IMR-90 (cell line): ENCODE results near the gene SNX15.

Experiments
- CHD1 ChIP-seq: IDR thresholded peaks from 2 replicates; pipeline ENCODE4 v1.6.1; 2012; ENCODE audit warnings: low read depth, low read length, improper control_type of control experiment
- CTCF ChIP-seq: conservative IDR thresholded peaks from 2 replicates; pipeline ENCODE4 v1.5.1; 2012; ENCODE audit warnings: mild to moderate bottlenecking, low read depth, low read length, improper control_type of control experiment
- FOS ChIP-seq: fragments of 150-350 bp; IDR thresholded peaks from 2 replicates; pipeline ENCODE4 v1.6.1; 2016; ENCODE audit warnings: low read depth, low read length
- MAFK ChIP-seq: IDR thresholded peaks from 2 replicates; pipeline ENCODE4 v1.6.1; 2012; ENCODE audit warnings: low read depth, low read length, improper control_type of control experiment
- MAZ ChIP-seq: IDR thresholded peaks from 2 replicates; pipeline ENCODE4 v1.6.1; 2012; ENCODE audit warnings: low read depth, mild to moderate bottlenecking, low read length, improper control_type of control experiment, moderate library complexity, borderline replicate concordance
- MXI1 ChIP-seq: IDR thresholded peaks from 2 replicates; pipeline ENCODE4 v1.6.1; 2012; ENCODE audit warnings: low read depth, mild to moderate bottlenecking, low read length, moderate library complexity, borderline replicate concordance
- POLR2A ChIP-seq: IDR thresholded peaks from 2 replicates; pipeline ENCODE4 v1.6.1; 2012; ENCODE audit warnings: mild to moderate bottlenecking, low read depth, low read length
- RAD21 ChIP-seq: IDR thresholded peaks from 2 replicates; pipeline ENCODE4 v1.6.1; 2012; ENCODE audit warnings: low read length, improper control_type of control experiment
- RCOR1 ChIP-seq: IDR thresholded peaks from 2 replicates; pipeline ENCODE4 v1.6.1; 2012; ENCODE audit warnings: mild to moderate bottlenecking, low read length, improper control_type of control experiment; ENCODE audit not compliant: insufficient replicate concordance
- RFX5 ChIP-seq: IDR thresholded peaks from 2 replicates; pipeline ENCODE4 v1.8.0; 2012; ENCODE audit warnings: low read depth, mild to moderate bottlenecking, low read length, moderate library complexity
- USF2 ChIP-seq: fragments of 150-350 bp; IDR thresholded peaks from 2 replicates; pipeline ENCODE4 v1.6.1; 2017; ENCODE audit warnings: mild to moderate bottlenecking, antibody characterized with exemption, low read length, low read depth

GRCh38 chr11:64987998-64988854 is 39.0 kb upstream of the SNX15 start:
- TF ChIP-seq CTCF: no peak
- no peak for TF ChIP-seq POLR2A
- no peak for TF ChIP-seq MAFK
- no peak for TF ChIP-seq MXI1
- no peak for TF ChIP-seq RFX5
- no peak for TF ChIP-seq RAD21
- no peak for TF ChIP-seq CHD1
- TF ChIP-seq USF2: no peak
- no peak for TF ChIP-seq RCOR1
- TF ChIP-seq FOS: no peak
- TF ChIP-seq MAZ: no peak
